Measurements from ENCODE around the gene LATS2.

DNA sequence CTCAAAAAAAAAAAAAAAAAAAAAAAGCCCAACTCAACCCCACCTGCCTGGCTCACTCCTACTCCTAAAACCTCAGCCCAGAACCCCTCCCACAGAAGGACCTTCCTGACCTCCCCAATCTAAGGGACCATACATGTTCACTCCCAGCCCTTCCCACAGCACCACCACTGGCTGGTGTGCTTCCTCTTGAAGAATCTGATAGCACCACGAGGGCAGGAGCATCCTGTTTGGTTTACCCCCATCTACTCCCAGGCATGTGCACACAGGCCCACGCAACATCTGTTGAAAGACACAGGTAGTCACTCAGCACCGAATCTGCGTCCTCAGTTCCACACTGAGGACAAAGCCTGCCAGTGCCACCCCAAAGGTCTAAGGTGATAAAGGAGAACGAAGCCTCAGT lies 8.2 kb downstream of the LATS2 start:
- TF ChIP-seq, protein P1, sequence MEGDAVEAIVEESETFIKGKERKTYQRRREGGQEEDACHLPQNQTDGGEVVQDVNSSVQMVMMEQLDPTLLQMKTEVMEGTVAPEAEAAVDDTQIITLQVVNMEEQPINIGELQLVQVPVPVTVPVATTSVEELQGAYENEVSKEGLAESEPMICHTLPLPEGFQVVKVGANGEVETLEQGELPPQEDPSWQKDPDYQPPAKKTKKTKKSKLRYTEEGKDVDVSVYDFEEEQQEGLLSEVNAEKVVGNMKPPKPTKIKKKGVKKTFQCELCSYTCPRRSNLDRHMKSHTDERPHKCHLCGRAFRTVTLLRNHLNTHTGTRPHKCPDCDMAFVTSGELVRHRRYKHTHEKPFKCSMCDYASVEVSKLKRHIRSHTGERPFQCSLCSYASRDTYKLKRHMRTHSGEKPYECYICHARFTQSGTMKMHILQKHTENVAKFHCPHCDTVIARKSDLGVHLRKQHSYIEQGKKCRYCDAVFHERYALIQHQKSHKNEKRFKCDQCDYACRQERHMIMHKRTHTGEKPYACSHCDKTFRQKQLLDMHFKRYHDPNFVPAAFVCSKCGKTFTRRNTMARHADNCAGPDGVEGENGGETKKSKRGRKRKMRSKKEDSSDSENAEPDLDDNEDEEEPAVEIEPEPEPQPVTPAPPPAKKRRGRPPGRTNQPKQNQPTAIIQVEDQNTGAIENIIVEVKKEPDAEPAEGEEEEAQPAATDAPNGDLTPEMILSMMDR (IDR thresholded peaks at IDR 0.05): no peak
- TF ChIP-seq POLR2A (IDR thresholded peaks at IDR 0.05): no peak

Measured in esophagus squamous epithelium (tissue), 4 donors.